H1 (cell line): ENCODE results near the gene MBP. TPM values are rescaled to one million over a fixed set of nuclear protein-coding genes. Genes with fewer than 3 reads are reported as not detected.

Source experiments
- CTCF ChIA-PET: fragments of 300-600 bp; sonication (Branson Sonifier 250); formaldehyde crosslinking; loops from one replicate; lab custom pipeline; 2021; ENCODE audit not compliant: partially characterized antibody; lab: Charles Lee
- POLR2A ChIA-PET: fragments of 300-600 bp; sonication (Branson Sonifier 250); formaldehyde crosslinking; loops from one replicate; lab custom pipeline; 2021; ENCODE audit warnings: inconsistent platforms; ENCODE audit not compliant: partially characterized antibody; lab: Charles Lee
- DNase-seq, 2 experiments: peaks; one replicate each; pipeline versions ENCODE4 v3.0.0 to v3.0.0-alpha.2; 2010 to 2022; ENCODE audit warnings: low spot score in 2 of 2, low read depth in 1 of 2, mixed read lengths in 1 of 2
- FAIRE-seq: peaks from 2 replicates; lab custom pipeline; 2011; peaks lifted over from hg19 to GRCh38; lab: Jason Lieb, UNC
- H2AFZ ChIP-seq: 2 replicates; pipeline ENCODE4 v1.8.1; 2012; ENCODE audit warnings: low read length, inconsistent platforms
- H2AK5ac ChIP-seq: 2 replicates; pipeline ENCODE4 v1.6.1; 2013; ENCODE audit warnings: low read depth, low read length
- H2BK120ac ChIP-seq: replicated peaks from 2 replicates; pipeline ENCODE3; 2013; ENCODE audit warnings: low read depth, low read length, inconsistent platforms
- H2BK12ac ChIP-seq: 2 replicates; pipeline ENCODE4 v1.6.1; 2013; ENCODE audit warnings: low read depth, low read length
- H2BK15ac ChIP-seq: 2 replicates; pipeline ENCODE4 v1.6.1; 2013; ENCODE audit warnings: low read length
- H2BK20ac ChIP-seq: 2 replicates; pipeline ENCODE4 v1.6.1; 2013; ENCODE audit warnings: low read length
- H2BK5ac ChIP-seq: 2 replicates; pipeline ENCODE4 v1.6.1; 2013; ENCODE audit warnings: low read depth, low read length
- H3K14ac ChIP-seq: 2 replicates; pipeline ENCODE4 v1.6.1; 2013; ENCODE audit warnings: inconsistent platforms; ENCODE audit not compliant: insufficient read length
- H3K18ac ChIP-seq: 2 replicates; pipeline ENCODE4 v1.6.1; 2013; ENCODE audit warnings: low read length; ENCODE audit errors: extremely low read depth
- H3K23ac ChIP-seq: 2 replicates; pipeline ENCODE4 v1.6.1; 2013; ENCODE audit warnings: inconsistent platforms; ENCODE audit not compliant: insufficient read length
- H3K23me2 ChIP-seq: 2 replicates; pipeline ENCODE4 v1.6.1; 2013; ENCODE audit warnings: low read depth, low read length
- H3K27ac ChIP-seq: 2 replicates; pipeline ENCODE4 v1.6.1; 2011; ENCODE audit warnings: low read depth, low read length, inconsistent platforms
- H3K27me3 ChIP-seq, 4 experiments: replicated peaks in 1 of 4; 1 replicate in 1 of 4; 2 replicates in 3 of 4; pipeline versions ENCODE4 v1.6.1 to v1.8.1; 2011 to 2013; ENCODE audit warnings: low read length in 3 of 4, mild to moderate bottlenecking in 3 of 4, inconsistent platforms in 2 of 4, mixed read lengths in 2 of 4, moderate library complexity in 1 of 4; ENCODE audit not compliant: control insufficient read depth in 3 of 4, insufficient read depth in 3 of 4; ENCODE audit errors: extremely low read depth in 1 of 4
- H3K36me3 ChIP-seq, 4 experiments: 2 replicates each; pipeline versions ENCODE4 v1.6.1 to v1.8.1; 2011 to 2013; ENCODE audit warnings: mild to moderate bottlenecking in 4 of 4, low read length in 3 of 4, moderate library complexity in 2 of 4, control low read depth in 1 of 4, inconsistent platforms in 1 of 4; ENCODE audit not compliant: insufficient read depth in 4 of 4, control insufficient read depth in 2 of 4
- H3K4ac ChIP-seq: replicated peaks from 2 replicates; pipeline ENCODE3; 2013; ENCODE audit warnings: low read length, low read depth, mixed read lengths, inconsistent platforms; ENCODE audit not compliant: insufficient read length
- H3K4me1 ChIP-seq, 4 experiments: replicated peaks in 1 of 4; 1 replicate in 1 of 4; 2 replicates in 3 of 4; pipeline versions ENCODE4 v1.6.1 to v1.8.1; 2011 to 2013; ENCODE audit warnings: low read length in 3 of 4, inconsistent platforms in 2 of 4, mixed read lengths in 1 of 4; ENCODE audit not compliant: insufficient read depth in 4 of 4, control insufficient read depth in 3 of 4
- H3K4me2 ChIP-seq, 2 experiments: 2 replicates each; pipeline versions ENCODE4 v1.6.1 to v1.8.1; 2011 to 2013; ENCODE audit warnings: low read depth in 2 of 2, low read length in 2 of 2, control low read depth in 1 of 2, inconsistent platforms in 1 of 2, mild to moderate bottlenecking in 1 of 2; ENCODE audit not compliant: insufficient read depth in 1 of 2
- H3K4me3 ChIP-seq, 4 experiments: fragments of 200-600, 300-600 bp in 1 of 4; sonication (generic), shearing (Covaris generic), sonication (Bioruptor Twin) in 1 of 4; 2 replicates each; pipeline versions ENCODE4 v1.5.1 to v1.8.1; 2011 to 2016; ENCODE audit warnings: low read length in 4 of 4, low read depth in 3 of 4, control low read depth in 2 of 4, inconsistent platforms in 2 of 4, mild to moderate bottlenecking in 2 of 4, mixed read lengths in 1 of 4, moderate library complexity in 1 of 4; ENCODE audit not compliant: insufficient read depth in 2 of 4; ENCODE audit errors: extremely low read depth in 1 of 4
- H3K56ac ChIP-seq: replicated peaks from 2 replicates; pipeline ENCODE3; 2013; ENCODE audit warnings: low read depth, mild to moderate bottlenecking, mixed read lengths, low read length, inconsistent platforms; ENCODE audit not compliant: insufficient read length
- H3K79me1 ChIP-seq: 2 replicates; pipeline ENCODE4 v1.6.1; 2013; ENCODE audit warnings: low read depth, low read length, control low read depth
- H3K79me2 ChIP-seq, 2 experiments: 2 replicates each; pipeline versions ENCODE4 v1.6.1 to v1.8.1; 2012 to 2013; ENCODE audit warnings: low read length in 2 of 2, mild to moderate bottlenecking in 2 of 2, inconsistent platforms in 1 of 2; ENCODE audit not compliant: insufficient read depth in 2 of 2, control insufficient read depth in 1 of 2
- H3K9ac ChIP-seq, 4 experiments: replicated peaks in 1 of 4; 1 replicate in 1 of 4; 2 replicates in 3 of 4; pipeline versions ENCODE4 v1.6.1 to v1.8.1; 2011 to 2013; ENCODE audit warnings: low read depth in 3 of 4, low read length in 3 of 4, control low read depth in 2 of 4, mild to moderate bottlenecking in 2 of 4, moderate library complexity in 2 of 4, inconsistent platforms in 1 of 4; ENCODE audit errors: extremely low read depth in 1 of 4
- H3K9me3 ChIP-seq, 2 experiments: 2 replicates each; pipeline versions ENCODE4 v1.6.1 to v1.8.1; 2012 to 2013; ENCODE audit warnings: mild to moderate bottlenecking in 2 of 2, moderate library complexity in 2 of 2, control low read depth in 1 of 2, inconsistent platforms in 1 of 2, low read depth in 1 of 2, low read length in 1 of 2, mixed read lengths in 1 of 2; ENCODE audit not compliant: insufficient read depth in 2 of 2
- H4K20me1 ChIP-seq, 2 experiments: replicated peaks in 1 of 2; 2 replicates each; pipeline versions ENCODE3 to v1.8.1; 2011 to 2013; ENCODE audit warnings: inconsistent platforms in 2 of 2, low read length in 2 of 2, mild to moderate bottlenecking in 1 of 2; ENCODE audit not compliant: insufficient read depth in 2 of 2, control insufficient read depth in 1 of 2
- H4K5ac ChIP-seq: 2 replicates; pipeline ENCODE4 v1.6.1; 2013; ENCODE audit warnings: low read length, low read depth, mixed read lengths, inconsistent platforms; ENCODE audit not compliant: insufficient read length
- H4K8ac ChIP-seq: 2 replicates; pipeline ENCODE4 v1.8.0; 2013; ENCODE audit warnings: mild to moderate bottlenecking, moderate library complexity, low read length, inconsistent platforms; ENCODE audit not compliant: insufficient read depth; ENCODE audit errors: extremely low read depth
- H4K91ac ChIP-seq: replicated peaks from 2 replicates; pipeline ENCODE3; 2013; ENCODE audit warnings: low read length, mixed read lengths, inconsistent platforms; ENCODE audit not compliant: insufficient read length
- SP4 ChIP-seq: IDR thresholded peaks from 2 replicates; pipeline ENCODE4 v1.6.1; 2012; ENCODE audit warnings: low read length, inconsistent platforms
- WGBS, 2 experiments: shearing (Covaris generic) in 1 of 2; methylation state at CpG; one replicate each; pipeline versions ENCODE4 v1.1.6 to v1.1.7; 2013 to 2015; ENCODE audit warnings: low lambda C conversion rate in 2 of 2, mixed read lengths in 2 of 2, inconsistent platforms in 1 of 2, low coverage in 1 of 2, missing lambda C conversion rate in 1 of 2; ENCODE audit not compliant: insufficient replicate concordance in 2 of 2, insufficient coverage in 1 of 2, insufficient read length in 1 of 2; ENCODE audit errors: extremely low coverage in 1 of 2, missing lambda C conversion rate in 1 of 2; 5-methylcytosine and 5-hydroxymethylcytosine counted together
- polyA plus RNA-seq, 7 experiments: library from polyadenylated mRNA; depleted of rRNA in 3 of 7; stranded (reverse) in 5 of 7; unstranded in 2 of 7; fragments of >200 nt in 5 of 7; fragments of 200-250 nt in 2 of 7; gene quantifications; 1 replicate in 5 of 7; 2 replicates in 1 of 7; 4 replicates in 1 of 7; pipeline versions ENCODE4 v1.2.1 to v1.2.3, GENCODE V29; 2011 to 2013; ENCODE audit warnings: missing spikeins in 2 of 7, mixed read lengths in 2 of 7
- total RNA-seq: library from RNA; stranded (reverse); fragmentation: NEBNext Ultra II Directional; extraction: Animal tissue kit (Norgen Biotek cat#: 25700); gene quantifications from 2 replicates; pipeline ENCODE4 v1.2.1, GENCODE V29; 2021

Gene MBP
- total and polyA plus RNA-seq, 2 of the 8 experiments (the other 6 are each of a cell fraction or from before 2014, with no cell fraction given) = 7.7 to 19.2 TPM

DNA sequence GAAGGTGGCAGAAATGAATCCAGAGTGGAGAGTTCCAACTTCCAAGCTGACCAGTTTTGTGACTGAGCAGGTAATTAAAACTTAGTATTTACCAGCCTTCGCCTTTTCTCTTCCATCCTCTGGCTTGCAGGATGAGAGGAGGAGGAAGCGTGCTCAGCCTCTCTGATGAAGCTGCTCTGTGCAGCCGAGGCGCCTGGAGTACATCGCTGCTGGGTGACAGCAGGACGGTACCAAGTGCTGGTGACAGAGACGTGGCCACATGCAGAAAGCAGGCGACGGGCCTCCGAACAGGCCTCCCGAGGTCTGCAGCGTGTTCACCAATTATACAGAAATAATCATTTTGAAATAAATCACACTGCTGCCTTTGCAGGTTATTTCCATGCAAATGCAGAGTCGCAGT, 95.0 kb downstream of the MBP start:
- Histone ChIP-seq H3K23me2 (peaks cover 5% of the 10 kb centered on the region; the same call in 1 of the 2 replicates), H4K20me1 (peaks cover 0 to 1% of the 10 kb centered on the region in 2 experiments), H3K9me3 (no peaks in the 10 kb centered on the region), H2BK15ac (no peak overlapping the region), H3K23ac (no peak overlapping the region), H2AK5ac (no peak overlapping the region), H3K4me1 (no peaks in the 10 kb centered on the region), H3K36me3 (no peaks in the 10 kb centered on the region), H3K4me2 (no peak overlapping the region), H3K79me1 (0 out of 2 replicates have a peak, but pooled peaks cover 3% of the 10 kb centered on the region), H3K4me3 (no peak overlapping the region), H4K8ac (no peak overlapping the region), H3K56ac (no peak overlapping the region), H3K9ac (no peak overlapping the region), H2BK120ac (no peak overlapping the region), H2BK12ac (no peak overlapping the region), H3K4ac (no peak overlapping the region), H2AFZ (no peak overlapping the region), H3K14ac (no peak overlapping the region), H3K79me2 (no peaks in the 10 kb centered on the region), H2BK5ac (no peak overlapping the region), H3K18ac (no peak overlapping the region), H3K27me3 (no peaks in the 10 kb centered on the region), H2BK20ac (no peak overlapping the region), H4K91ac (no peak overlapping the region), H3K27ac (no peak overlapping the region), H4K5ac (no peak overlapping the region)
- CTCF ChIA-PET = no interaction called here
- DNase-seq (no peak), FAIRE-seq (no peak)
- WGBS, 2 experiments = 88% methylated on average over 12 of the region's 13 CpGs; no CpG with 5 or more reads in 1 of the 2 experiments
- POLR2A ChIA-PET = interaction anchor here (1.2 kb wide), 1 partner anchor 72 kb away, joined by 3 read pairs; no protein-coding TSS in a partner anchor
- TF ChIP-seq SP4 = no peak
